ENCODE data around the gene DMWD. TPM values are rescaled to one million over a fixed set of nuclear protein-coding genes. Genes with fewer than 3 reads are reported as not detected.
A peak's percentile ranks its signal among the peaks of the same experiment; 100 is the strongest.

The DMWD gene
- total and polyA plus RNA-seq, 2 of the 13 experiments (the other 11 are each of a cell fraction or from before 2014, with no cell fraction given) = 10.3 to 14.9 TPM

GRCh38 chr19:45767881-45768654 is 24.6 kb downstream of the DMWD start (continued):
- TF ChIP-seq ZFAT (CRISPR knock-in tag; conservative IDR thresholded peaks at IDR 0.05) (no peak), NFRKB (IDR thresholded peaks at IDR 0.05) (no peak), CCAR2 (optimal IDR thresholded peaks at IDR 0.05; ENCODE audit: low read depth, low read length) (no peak), ZNF800 (CRISPR knock-in tag; IDR thresholded peaks at IDR 0.05) (peak; percentile 95), SATB2 (CRISPR knock-in tag; IDR thresholded peaks at IDR 0.05) (no peak), SUZ12 (IDR thresholded peaks at IDR 0.05; ENCODE audit: low read depth, low read length) (no peak), HIVEP1 (CRISPR knock-in tag; IDR thresholded peaks at IDR 0.05) (no peak), JUND (CRISPR knock-in tag; IDR thresholded peaks at IDR 0.05) (no peak), THAP7 (CRISPR knock-in tag; IDR thresholded peaks at IDR 0.05) (no peak), MAX (IDR thresholded peaks at IDR 0.05) (peak; percentile 88), RBM22 (optimal IDR thresholded peaks at IDR 0.05; ENCODE audit: low read length) (no peak), BATF2 (CRISPR knock-in tag; IDR thresholded peaks at IDR 0.05) (0 out of 2 replicates have a peak, but pooled peaks have one; percentile 29), HNRNPLL (IDR thresholded peaks at IDR 0.05; ENCODE audit: low read depth, low read length, poor library complexity, severe bottlenecking) (peak; percentile 95), TCF7L2 (IDR thresholded peaks at IDR 0.05; ENCODE audit: low read depth, low read length) (no peak), GRHL1 (CRISPR knock-in tag; conservative IDR thresholded peaks at IDR 0.05) (no peak), HOMEZ (CRISPR knock-in tag; IDR thresholded peaks at IDR 0.05; ENCODE audit: low read depth) (no peak), STAT5B (CRISPR knock-in tag; IDR thresholded peaks at IDR 0.05) (no peak), IKZF1 (IDR thresholded peaks at IDR 0.05) (no peak), ERF (CRISPR knock-in tag; IDR thresholded peaks at IDR 0.05) (0 out of 2 replicates have a peak, but pooled peaks have one; percentile 27), ZNF234 (CRISPR knock-in tag; conservative IDR thresholded peaks at IDR 0.05) (no peak), JARID2 (CRISPR knock-in tag; IDR thresholded peaks at IDR 0.05; ENCODE audit: insufficient replicate concordance) (no peak), ZNF83 (CRISPR knock-in tag; IDR thresholded peaks at IDR 0.05; ENCODE audit: borderline replicate concordance) (no peak)
